ENCODE data around the gene FBXL13.
"Not testable (repeated sequence)": the region's sequence is repeated elsewhere in the genome, so short reads cannot be mapped to it uniquely, and the experiment has no call there.

The FBXL13 gene

DNA sequence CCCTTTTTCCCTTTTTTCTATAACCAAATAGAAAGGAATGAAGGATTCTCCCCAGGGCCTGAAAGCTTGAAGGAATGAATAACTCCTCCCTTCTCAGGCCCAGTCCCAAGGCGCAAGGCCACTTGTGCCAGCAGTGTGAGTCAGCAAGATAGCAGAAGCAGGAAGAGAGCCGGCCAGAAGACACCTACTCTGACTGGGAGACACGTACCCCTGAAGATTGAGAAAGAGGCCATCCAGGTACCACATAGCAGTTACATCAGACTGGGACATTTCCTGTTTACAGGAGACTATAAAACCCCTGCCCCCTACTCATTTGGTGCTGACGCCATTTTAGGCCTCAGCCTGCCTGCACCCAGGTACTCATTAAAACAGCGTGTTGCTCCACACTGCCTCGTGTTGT is 96.3 kb downstream of the FBXL13 start:
- no peak for DNase-seq (ENCODE audit: insufficient read length, low spot score)
- TF ChIP-seq, protein P1, sequence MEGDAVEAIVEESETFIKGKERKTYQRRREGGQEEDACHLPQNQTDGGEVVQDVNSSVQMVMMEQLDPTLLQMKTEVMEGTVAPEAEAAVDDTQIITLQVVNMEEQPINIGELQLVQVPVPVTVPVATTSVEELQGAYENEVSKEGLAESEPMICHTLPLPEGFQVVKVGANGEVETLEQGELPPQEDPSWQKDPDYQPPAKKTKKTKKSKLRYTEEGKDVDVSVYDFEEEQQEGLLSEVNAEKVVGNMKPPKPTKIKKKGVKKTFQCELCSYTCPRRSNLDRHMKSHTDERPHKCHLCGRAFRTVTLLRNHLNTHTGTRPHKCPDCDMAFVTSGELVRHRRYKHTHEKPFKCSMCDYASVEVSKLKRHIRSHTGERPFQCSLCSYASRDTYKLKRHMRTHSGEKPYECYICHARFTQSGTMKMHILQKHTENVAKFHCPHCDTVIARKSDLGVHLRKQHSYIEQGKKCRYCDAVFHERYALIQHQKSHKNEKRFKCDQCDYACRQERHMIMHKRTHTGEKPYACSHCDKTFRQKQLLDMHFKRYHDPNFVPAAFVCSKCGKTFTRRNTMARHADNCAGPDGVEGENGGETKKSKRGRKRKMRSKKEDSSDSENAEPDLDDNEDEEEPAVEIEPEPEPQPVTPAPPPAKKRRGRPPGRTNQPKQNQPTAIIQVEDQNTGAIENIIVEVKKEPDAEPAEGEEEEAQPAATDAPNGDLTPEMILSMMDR (IDR thresholded peaks at IDR 0.05; ENCODE audit: insufficient read depth, missing control alignments) = no peak
- FAIRE-seq = no peak

DNA sequence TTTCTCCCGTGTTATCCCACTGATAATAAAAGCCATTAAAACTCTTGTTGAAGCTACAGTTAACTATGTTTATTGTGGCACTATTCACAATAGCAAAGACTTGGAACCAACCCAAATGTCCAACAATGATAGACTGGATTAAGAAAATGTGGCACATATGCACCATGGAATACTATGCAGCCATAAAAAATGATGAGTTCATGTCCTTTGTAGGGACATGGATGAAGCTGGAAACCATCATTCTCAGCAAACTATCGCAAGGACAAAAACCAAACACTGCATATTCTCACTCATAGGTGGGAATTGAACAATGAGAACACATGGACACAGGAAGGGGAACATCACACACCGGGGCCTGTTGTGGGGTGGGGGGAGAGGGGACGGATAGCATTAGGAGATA is 97.0 kb downstream of the FBXL13 start:
- not testable (repeated sequence) for FAIRE-seq; DNase-seq (ENCODE audit: insufficient read length, low spot score)

DNA sequence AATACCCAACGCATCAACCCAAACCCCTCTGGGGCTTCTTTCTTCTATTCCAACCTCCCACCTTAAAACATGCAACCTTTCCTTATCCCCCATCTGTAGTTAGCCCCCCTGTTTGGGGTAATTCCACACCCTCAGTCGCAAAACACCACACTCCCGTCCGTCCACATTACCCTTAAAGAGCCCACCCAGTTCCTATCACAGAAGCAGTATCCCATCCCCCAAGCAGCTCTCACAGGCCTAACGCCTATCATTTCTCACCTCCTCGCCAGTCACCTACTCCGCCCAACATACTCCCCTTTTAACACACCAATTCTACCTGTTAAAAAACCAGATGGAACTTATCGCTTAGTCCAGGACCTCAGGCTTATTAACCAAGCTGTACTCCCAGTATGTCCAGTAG is 98.1 kb downstream of the FBXL13 start:
- no peak for FAIRE-seq
- DNase-seq (ENCODE audit: insufficient read length, low spot score) = no peak
- TF ChIP-seq, protein P1 (IDR thresholded peaks at IDR 0.05; ENCODE audit: insufficient read depth, missing control alignments) = no peak

DNA sequence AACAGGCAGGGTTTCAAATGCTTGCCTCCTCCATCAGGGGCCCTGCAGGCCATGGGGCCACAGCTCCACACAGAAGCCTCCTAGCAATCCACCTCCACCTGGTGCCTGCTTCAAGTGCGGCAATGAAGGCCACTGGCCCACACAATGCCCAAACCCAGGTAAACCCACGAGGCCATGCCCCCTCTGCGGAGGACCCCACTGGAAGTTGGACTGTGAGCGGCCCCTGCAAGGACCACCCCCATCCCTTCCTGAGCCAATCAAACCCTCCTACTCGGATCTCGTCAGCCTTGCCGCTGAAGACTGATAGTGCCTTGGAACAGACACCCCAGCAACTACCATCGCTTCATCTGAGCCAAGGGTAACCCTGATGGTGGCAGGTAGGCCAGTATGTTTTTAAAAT is 98.7 kb downstream of the FBXL13 start:
- DNase-seq (ENCODE audit: insufficient read length, low spot score) (no peak), FAIRE-seq (no peak)
- TF ChIP-seq, protein P1 (IDR thresholded peaks at IDR 0.05; ENCODE audit: insufficient read depth, missing control alignments) = no peak

DNA sequence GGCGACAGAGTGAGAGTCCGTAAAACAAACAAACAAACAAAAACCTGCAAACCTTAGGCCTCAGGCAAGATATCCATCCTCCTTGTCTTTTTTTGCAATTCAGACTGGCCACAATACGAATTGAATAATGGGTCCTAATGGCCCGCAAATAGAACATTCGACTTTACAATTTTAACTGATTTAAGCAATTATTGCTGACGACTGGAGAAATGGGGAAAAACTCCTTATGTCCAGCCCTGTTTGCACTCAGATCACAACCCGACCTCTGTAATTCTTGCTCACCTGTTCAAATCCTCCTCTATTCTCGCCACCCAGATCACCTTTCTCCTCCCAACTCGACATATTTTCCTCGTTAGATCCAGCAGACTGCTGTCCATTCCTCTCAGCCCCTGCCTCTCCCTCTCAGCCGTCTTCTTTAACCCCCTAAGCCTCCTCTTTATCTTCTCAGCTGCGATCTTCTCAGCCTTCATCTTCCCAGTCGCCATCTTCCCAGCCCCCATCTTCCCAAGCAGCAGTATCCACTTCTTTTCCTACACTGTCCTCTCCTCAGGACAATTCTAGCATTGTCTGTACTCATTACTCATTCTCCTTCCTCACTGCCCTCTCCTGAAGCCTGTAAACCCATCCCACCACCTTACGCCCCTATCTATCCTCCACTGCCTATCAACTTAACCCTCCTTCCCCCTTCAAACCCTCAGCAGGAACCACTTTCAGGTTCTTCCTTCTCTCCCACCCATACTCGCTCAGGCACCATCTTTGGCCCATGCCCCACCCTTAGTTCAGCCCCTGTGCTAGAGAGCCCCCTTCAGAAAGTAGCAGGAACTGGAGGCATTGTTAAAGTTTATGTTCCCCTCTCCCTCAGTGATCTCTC is 100.0 kb downstream of the FBXL13 start:
- TF ChIP-seq, protein P1 (IDR thresholded peaks at IDR 0.05; ENCODE audit: insufficient read depth, missing control alignments) = no peak
- no peak for DNase-seq (ENCODE audit: insufficient read length, low spot score)
- FAIRE-seq = no peak

DNA sequence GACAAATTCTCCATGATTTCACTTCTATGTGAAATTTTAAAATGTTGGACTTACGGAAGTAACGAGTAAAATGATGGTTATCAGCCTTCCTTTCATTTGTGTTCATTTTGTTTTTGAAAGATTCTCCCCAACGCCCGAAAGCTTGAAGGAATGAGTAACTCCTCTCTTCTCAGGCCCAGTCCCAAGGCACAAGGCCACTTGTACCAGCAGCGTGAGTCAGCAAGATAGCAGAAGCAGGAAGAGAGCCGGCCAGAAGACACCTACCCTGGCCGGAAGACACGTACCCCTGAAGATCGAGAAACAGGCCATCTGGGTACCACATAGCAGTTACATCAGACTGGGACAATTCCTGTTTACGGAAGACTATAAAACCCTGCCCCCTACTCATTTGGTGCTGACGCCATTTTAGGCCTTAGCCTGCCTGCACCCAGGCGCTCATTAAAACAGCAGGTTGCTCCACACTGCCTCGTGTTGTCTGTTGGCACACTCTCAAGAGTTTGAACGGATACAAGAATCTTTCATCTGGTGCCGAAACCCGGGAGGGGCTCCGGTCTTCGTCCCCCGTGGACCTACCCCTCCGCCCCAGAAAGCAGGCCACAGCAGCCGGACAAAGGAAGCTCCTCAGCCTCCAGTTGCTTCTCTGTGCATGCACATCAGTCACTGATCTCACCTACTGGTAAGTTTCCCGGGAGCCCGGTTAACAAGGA is 101.3 kb downstream of the FBXL13 start:
- TF ChIP-seq, protein P1 (IDR thresholded peaks at IDR 0.05; ENCODE audit: insufficient read depth, missing control alignments) = no peak
- no peak for FAIRE-seq
- DNase-seq (ENCODE audit: insufficient read length, low spot score) = no peak

DNA sequence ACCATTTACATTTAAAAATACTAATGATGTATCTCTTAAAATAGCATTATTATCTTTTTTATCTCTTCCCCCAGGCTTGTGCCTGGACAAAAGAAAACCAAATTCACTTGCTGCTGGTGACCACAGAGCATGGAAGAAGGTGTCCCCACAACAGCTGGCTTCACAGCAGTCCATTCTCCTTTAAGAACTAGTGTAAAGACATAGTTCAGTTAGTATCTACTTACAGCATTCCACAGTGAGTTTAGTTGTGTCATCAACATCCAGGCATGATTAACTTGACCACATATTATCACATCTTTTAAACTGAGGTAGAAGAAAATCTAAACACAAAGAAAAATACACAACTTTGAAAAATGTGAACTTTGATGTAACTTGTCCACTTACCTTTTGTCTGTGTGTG is 106.8 kb downstream of the FBXL13 start:
- TF ChIP-seq, protein P1 (IDR thresholded peaks at IDR 0.05; ENCODE audit: insufficient read depth, missing control alignments) = no peak
- no peak for FAIRE-seq
- DNase-seq (ENCODE audit: insufficient read length, low spot score) = no peak
